Activated CD8-positive, alpha-beta memory T cell treated with anti-CD3 and anti-CD28 coated beads for 1 hour (primary cell): Measurements from ENCODE around the gene NHP2.
"Not testable (repeated sequence)": the region's sequence is repeated elsewhere in the genome, so short reads cannot be mapped to it uniquely, and the experiment has no call there.

Experiments used
- DNase-seq, 2 donors: peaks; one replicate each; pipeline ENCODE4 v3.0.0-alpha.2; 2020; ENCODE audit warnings: low read depth in 1 of 2; ENCODE audit errors: extremely low read depth in 1 of 2

The NHP2 gene

DNA sequence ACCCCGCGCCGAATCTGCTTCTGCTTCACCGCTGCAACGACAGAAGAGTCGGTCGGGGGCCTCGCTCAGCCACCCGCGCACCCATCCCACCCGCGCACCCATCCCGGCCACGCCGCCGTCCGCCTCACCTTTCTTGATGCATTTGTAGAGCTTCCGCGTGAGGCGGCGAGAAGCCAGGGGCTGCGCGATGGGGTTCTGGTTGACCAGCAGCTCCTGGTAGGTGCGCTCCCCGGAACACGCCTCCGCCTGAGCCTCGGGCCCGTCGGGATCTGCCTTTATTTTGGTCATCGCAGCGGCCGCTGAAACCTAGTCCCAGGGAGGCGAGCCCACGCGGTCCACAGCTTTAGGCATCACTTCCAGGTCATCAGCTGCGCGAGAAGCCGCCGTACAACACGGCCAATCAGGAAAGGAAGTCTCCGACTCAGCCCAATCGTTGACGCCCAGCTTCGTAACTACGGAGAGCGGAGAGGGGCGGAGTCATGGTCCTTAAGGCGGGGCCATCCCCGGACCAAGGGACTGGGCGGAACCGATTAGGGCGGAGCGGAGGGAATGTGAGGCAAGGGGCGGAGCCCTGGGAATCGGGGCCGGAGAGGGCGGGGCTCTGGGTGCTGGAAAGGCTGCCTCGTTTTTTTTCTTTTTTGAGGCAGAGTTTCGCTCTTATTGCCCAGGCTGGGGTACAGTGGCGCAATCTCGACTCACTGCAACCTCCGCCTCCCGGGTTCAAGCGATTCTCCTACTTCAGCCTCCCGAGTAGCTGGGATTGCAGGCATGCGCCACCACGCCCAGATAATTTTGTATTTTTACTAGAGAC lies at the start of gene NHP2:
TSS of gene NHP2 (minus strand) at position 356 of the 811 bp plus-strand sequence. CDS start at position 288, 68 bp downstream.
- DNase-seq, result peak; percentile 90 to 94

DNA sequence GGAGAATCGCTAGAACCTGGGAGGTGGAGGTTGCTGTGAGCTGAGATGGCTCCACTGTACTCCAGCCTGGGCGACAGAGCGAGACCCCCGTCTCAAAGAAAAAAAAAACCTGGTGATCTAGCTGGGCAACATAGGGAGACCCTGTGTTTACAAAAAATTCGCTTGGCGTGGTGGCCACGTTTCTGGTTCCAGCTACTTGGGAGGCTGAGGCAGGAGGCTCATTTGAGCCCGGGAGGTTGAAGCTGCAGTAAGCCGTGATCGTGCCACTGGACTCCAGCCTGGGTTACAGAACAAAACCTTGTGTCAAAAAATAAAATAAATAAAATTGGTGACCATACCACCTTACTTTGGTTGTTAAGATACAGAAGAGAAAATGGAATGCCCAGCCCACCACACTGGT lies 48.9 kb upstream of the NHP2 start:
- DNase-seq, result no peak

DNA sequence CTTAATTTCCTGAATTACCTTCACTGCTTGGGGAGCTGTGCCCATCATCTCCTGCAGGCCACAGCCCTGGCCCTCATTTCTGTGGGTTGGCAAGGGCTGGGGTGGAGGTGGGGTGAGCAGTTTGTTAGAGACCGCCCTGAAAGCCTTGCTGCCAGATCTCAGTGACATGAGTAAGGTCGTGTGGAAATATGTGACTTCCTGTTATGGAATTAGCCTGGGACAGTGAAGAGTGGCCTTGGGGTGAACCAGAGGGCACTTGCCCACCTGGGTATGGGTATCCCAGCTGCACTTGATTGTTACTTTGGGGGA lies 48.2 kb upstream of the NHP2 start:
- DNase-seq, result no peak

DNA sequence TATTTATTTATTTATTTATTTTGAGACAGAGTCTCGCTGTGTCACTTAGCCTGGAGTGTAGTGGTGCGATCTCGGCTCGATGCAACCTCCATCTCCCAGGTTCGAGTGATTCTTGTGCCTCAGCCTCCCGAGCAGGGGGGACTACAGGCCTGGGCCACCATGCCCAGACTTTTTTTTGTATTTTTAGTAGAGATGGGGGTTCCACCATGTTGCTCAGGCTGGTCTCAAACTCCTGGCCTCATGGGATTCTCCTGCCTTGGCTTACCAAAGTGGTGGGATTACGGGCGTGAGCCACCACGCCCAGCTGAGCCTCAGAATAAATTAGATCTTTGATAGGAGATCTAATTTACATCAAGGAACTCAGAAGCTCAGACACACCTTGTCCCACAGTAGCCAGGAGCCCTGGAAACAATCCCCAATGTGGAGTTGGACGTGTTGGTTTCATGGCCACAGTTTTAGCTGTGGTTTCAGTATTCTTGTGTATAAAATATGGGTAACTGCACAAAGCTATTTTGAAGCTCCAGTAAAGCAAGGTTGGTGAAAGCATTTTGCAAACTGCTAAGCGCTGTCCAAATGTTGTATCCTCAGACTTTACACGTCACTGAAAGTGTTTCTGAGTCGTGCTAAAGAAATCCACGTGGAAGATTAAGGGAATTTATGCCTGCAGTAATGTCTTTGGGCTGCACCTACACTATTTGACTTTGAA lies 47.7 kb upstream of the NHP2 start:
- DNase-seq, result no peak

DNA sequence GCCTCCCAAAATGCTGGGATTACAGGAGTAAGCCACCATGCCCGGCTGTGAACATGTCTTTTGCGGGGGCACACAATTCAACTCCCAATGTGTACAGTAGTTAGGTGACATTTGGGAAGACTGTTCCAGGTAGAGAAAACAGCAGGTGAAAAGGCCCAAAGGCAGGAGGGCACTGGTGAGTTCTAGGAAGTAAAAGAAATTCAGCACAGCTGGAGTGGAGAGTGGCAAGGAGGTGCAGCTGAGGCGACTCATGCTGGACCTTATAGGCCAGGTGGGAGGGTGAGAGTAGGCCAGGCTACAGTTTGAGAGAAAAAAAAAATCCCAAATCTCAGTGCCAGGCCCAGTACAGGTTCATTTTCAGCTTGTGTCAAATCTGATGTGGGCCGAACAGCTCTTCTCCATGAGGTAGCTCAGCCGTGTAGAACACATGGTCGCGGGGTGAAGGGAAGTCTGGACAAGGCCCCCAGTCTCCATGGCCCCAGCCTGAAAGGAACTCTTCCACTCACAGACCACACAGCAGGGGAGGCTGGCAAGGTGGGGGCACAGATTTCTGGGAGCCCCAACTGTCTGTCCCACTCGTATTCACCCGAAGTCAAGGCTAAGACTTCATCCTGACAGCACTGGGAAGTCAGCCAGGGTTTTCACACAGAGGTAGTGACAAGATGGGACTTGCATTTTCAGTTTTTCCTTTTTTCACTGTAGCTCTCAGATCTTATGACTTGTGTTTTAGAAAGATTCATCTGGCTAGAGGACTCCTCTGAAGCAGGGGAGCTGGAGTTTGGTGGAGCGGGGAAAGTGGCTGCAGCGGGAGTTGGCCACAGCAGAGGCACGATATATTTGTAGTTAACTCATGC lies 46.1 kb upstream of the NHP2 start:
- DNase-seq, result no peak

DNA sequence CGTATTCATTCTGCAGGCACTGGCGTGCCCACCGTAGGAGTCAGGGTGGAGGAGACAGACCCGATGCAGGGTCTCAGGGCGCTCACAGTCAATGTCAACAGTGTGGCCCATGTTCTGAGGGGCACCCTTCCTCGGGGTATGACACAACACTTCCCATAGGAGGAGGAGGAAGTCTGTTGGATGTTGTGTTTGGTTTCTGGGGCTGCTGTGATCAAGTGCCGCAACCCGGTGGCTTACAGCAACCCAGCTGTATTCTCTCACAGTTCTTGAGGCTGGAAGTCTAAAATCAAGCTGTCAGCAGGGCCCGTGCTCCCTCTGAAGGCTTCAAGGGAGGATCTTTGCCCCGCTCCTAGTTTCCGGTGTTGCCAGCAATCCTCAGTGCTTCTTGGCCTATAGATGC lies 45.0 kb upstream of the NHP2 start:
- DNase-seq, result no peak

DNA sequence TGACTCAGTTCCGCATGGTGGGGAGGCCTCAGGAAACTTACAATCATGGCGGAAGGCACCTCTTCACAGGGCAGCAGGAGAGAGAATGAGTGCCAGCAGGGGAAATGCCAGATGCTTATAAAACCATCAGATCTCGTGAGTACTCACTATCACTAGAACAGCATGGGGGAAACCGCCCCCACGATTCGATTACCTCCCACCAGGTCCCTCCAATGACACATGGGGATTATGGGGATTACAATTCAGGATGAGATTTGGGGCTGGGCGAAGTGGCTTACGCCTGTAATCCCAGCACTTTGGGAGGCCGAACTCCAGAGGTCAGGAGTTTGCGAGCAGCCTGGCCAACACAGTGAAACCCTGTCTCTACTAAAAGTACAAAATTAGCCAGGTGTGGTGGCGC lies 44.5 kb upstream of the NHP2 start:
- DNase-seq, result not testable (repeated sequence)

DNA sequence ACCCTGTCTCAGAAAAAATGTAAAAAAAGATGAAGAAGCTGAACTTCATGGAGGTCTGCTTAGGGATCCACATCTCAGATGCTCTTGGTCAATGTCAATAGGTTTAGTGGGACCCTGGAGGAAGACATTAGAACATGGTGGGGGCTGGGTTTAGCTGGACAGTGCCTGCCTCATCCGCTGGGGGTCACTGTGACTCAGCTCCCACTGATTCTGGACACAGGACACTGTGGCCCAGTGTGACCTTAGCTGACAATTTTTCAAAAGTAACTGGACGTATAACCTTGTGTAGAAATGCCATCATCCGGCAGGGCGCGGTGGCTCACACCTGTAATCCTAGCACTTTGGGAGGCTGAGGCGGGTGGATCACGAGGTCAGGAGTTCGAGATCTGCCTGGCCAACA lies 43.3 kb upstream of the NHP2 start:
- DNase-seq, result no peak

DNA sequence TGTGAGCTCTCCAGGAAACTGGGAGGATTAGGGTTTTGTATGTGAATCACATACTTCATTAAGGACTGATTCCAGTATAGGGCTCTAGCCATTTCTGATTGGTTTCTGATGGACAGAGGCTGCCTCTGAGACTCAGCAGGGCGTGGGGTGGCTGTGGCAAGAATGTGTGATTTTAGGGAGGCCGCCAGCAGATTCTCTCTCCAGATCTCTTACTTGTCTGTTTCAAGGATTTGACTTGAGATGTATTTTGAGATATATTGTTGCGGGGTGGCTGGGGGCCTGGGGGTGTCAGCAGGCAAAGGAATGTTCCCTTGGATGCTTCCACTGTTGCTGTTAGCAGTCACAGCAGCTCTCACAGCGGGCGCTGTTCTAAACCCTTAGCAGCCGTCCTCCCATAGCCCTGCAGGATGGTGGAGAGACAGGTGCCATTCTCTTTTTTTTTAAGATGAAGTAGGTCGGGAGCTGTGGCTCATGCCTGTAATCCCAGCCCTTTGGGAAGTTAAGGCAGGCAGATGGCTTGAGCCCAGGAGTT lies 42.7 kb upstream of the NHP2 start:
- DNase-seq, result no peak

DNA sequence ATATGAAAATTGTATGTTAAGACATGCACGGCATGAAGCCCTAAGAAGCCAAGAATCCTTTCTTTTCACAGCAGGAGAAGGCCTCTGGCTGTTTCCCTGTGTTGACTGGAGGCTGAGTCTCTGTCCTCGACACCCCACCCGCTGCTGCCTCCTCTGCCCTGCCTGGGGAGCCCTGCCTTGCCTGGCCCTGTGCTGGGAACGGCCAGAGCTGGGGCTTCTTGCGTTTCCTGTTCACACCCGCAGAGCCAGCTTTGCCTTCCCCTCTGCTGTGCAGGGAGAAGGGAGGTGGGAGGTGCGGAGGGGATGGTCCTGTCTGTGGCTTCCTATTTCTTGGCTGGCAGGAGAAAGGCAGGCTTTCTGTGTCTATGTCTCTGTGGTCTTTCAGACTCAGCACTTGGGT lies 40.3 kb upstream of the NHP2 start:
- no peak for DNase-seq

DNA sequence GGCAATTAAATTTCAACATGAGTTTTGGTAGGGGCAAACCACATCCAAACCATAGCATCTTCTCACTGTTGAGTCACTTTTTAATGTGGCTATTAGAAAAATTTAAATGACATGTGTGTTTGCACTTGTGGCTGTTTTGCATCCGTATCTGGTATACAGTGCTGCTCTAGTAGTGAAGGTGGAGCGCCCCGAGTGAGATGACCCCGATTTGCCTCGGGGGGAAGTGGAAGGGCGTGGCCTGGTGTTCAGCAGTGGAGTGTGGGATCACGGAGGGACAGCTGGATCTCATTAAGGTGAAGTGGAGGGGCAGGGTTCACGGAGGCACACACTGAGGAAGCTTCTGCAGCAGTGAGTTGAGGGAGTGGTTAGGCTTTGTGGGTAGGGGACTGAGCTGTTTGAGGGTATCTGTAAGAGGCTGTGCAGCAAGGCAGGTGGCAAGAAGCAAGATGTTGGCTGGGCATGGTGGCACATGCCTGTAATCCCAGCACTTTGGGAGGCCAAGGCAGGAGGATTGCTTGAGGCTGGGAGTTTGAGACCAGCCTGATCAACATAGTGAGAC lies 39.6 kb upstream of the NHP2 start:
- no peak for DNase-seq

DNA sequence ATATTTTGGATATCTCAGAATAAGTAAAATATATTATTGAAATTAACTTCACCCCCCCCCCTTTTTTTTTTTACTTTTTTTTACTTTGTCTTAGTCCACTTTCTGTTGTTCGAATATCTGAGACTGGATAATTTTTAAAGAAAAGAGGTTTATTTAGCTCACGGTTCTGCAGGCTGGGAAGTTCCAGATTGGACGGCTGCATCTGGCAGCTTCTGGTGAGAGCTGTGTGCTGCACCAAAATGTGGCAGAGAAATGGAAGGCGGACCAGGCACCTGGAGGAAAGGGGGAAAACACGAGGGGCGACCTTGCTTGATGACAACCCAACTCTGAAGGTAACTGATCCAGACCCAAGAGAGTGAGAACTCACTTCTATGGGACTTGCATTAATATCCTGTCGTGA lies 39.1 kb upstream of the NHP2 start:
- DNase-seq, result no peak

DNA sequence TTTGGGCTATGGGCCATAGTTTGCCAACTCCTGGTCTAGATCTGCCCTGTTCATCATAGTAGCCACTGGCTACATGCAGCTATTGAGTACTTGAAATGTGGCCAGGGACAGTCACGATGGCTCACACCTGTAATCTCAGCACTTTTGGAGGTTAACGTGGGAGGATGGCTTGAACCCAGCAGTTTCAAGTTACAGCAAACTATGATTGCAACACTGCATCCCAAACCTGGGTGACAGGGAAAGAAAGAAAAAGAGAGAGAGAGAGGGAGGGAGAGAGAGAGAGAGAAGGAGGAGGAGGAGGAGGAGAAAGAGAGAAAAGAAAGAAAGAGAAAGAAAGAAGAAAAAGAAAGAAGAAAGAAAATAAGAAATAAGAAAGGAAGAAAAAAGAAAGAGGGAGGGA lies 38.6 kb upstream of the NHP2 start:
- DNase-seq, result no peak

DNA sequence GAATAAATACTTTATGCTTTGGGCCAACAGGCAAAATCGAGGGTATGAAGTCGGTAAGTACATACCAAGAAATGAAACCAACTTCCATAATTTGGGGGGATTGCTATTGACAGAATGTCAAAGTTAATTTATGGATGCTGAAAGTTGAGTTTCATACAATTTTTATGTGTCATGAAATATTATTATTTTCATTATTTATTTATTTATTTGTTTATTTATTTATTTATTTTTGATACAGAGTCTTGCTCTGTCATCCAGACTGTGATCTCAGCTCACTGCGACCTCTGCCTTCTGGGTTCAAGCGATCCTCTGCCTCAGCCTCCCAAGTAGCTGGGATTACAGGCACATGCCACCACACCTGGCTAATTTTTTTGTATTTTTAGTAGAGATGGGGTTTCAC lies 38.0 kb upstream of the NHP2 start:
- no peak for DNase-seq

DNA sequence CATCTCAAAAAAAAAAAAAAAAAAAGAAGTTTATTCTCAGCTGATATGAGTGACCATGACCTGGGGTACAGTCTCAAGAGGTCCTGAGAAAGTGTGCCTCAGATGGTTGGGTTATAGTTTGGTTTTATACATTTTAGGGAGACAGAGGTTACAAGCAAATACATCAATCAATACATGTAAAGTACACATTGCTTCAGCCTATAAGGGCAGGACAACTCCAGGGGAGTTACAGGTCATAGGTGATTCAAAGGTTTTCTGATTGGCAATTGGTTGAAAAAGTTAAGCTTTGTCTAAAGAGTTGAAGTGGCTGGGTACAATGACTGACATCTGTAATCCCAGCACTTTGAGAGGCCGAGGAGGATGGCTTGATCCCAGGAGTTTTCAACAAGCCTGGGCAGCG lies 35.7 kb upstream of the NHP2 start:
- DNase-seq, result no peak

DNA sequence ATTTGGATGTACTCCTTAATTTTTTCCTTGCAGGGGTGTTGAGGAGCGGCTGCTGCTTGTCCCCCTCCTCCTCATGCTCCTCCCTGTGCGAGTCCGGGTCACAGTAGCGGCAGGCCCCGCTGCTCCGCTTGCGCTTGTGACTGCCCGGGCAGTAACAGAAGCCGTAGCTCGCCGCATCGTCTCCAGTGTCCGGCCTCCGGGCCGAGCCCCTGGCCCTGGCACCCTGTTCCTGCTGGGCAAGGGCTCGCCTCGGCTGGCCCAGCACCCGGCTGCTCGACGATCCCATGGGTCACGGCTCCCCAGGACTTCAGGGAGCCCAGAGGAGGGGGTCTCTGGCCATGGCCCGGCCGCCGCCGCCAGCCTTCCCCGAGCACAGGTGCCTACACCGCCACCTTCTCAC lies 33.3 kb upstream of the NHP2 start, which contains the start of gene GMCL2:
TSS of gene GMCL2 (minus strand) at position 358 of the 400 bp plus-strand sequence. CDS start at position 286, 72 bp downstream.
- DNase-seq, result no peak

DNA sequence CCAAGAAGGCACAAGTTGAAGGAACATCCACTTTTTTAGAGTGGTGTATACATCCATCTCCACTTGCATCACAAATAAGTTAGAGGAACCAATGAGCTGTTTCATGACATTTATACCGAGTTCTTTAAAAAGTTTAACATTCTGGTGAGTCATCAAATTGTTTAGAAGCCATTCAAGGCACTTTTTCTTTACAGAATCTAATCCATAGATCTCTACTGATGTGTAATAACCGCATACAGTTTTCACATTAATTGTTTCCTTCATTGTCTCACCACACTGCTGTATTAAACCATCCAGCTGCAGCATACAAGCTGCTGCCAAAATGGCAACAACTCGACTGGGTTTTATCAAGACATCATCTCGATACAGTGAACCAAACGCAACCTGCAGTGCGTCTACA lies 32.7 kb upstream of the NHP2 start:
- no peak for DNase-seq

DNA sequence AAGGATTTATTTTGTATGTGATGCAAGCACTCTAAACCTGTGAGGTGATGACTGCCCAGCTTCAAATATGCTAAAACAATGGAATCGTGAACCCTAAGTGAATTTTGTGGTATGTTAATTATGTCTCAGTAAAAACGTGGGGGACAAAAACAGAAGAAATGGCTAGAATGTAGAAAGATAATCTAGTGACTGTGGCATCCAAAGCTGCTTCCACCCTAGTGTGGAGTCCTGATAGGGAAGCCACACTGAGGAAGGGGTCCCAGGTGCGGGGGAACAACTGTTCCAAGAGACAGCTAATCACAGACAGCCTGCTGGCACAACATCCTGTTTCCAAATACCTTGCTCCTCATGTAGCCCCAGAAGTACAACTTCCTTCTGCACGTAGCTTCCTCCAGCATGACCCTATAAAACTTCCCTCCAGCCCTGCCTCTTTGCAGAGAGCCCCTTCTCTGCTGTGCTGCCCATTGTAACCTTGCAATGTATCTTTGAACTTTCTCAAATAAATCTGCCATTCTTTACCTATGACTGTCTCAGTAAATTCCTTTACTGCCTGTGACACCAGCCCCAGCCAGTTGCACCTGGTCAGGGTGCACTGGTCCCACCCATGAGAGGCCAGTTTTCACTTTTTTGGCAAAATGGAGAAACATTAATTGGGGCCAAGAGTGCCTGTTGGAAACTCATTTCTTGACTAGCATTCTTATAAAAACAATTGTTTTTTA lies 28.6 kb upstream of the NHP2 start:
- no peak for DNase-seq

DNA sequence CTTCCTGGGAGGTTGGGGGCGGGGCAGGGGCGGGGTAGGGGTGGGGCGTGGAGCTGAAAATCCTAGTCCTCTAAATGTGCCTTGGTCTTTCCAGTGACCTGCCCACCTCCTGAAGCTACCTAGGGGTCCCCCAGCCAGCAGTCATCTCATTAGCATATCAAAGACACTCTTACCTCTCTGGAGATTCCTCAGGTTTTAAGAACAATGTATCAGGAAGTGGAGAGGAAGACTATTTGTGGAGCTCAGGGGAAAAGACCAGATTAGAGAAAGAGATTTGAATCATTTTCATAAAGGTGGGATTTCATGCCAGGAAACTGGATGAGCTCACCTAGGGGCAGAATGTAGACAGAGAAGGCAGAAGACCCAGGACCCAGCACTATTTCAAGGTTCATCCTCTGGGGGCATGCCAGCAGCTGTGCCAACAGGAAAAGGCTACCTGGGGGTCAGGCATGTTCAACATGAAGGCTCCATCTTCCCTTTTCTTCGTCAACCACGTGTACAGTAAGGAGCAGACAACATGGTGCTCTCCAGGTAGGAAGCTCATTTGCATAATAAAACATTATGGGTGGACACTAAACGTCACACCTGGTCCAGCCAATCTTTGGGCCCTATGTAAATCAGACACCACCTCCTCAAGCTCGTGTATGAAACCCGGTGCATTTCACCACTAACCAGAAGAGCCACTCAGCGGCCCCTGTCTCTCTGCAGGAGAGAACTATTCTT lies 26.6 kb upstream of the NHP2 start:
- no peak for DNase-seq

DNA sequence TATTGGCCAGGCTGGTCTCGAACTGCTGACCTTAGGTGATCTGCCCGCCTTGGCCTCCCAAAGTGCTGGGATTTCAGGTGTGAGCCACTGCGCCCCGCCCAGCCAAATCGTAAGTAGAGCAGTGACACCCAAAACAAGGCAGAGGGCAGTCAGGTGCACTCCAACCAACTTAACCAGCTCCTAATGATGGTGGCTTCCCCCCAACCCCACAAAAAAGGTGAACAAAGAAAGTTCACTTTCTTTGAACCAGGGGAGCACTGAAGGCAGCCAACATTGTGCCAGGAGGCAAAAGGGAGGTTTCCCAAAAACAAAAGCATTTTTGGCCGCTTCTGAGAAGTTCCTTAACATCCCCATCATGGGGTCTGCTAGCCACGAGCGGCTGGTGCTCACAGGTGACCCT lies 23.9 kb upstream of the NHP2 start:
- no peak for DNase-seq
